ENCODE data around the gene USP1.
A peak's percentile ranks its signal among the peaks of the same experiment; 100 is the strongest.

The USP1 gene, protein sequence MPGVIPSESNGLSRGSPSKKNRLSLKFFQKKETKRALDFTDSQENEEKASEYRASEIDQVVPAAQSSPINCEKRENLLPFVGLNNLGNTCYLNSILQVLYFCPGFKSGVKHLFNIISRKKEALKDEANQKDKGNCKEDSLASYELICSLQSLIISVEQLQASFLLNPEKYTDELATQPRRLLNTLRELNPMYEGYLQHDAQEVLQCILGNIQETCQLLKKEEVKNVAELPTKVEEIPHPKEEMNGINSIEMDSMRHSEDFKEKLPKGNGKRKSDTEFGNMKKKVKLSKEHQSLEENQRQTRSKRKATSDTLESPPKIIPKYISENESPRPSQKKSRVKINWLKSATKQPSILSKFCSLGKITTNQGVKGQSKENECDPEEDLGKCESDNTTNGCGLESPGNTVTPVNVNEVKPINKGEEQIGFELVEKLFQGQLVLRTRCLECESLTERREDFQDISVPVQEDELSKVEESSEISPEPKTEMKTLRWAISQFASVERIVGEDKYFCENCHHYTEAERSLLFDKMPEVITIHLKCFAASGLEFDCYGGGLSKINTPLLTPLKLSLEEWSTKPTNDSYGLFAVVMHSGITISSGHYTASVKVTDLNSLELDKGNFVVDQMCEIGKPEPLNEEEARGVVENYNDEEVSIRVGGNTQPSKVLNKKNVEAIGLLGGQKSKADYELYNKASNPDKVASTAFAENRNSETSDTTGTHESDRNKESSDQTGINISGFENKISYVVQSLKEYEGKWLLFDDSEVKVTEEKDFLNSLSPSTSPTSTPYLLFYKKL

DNA sequence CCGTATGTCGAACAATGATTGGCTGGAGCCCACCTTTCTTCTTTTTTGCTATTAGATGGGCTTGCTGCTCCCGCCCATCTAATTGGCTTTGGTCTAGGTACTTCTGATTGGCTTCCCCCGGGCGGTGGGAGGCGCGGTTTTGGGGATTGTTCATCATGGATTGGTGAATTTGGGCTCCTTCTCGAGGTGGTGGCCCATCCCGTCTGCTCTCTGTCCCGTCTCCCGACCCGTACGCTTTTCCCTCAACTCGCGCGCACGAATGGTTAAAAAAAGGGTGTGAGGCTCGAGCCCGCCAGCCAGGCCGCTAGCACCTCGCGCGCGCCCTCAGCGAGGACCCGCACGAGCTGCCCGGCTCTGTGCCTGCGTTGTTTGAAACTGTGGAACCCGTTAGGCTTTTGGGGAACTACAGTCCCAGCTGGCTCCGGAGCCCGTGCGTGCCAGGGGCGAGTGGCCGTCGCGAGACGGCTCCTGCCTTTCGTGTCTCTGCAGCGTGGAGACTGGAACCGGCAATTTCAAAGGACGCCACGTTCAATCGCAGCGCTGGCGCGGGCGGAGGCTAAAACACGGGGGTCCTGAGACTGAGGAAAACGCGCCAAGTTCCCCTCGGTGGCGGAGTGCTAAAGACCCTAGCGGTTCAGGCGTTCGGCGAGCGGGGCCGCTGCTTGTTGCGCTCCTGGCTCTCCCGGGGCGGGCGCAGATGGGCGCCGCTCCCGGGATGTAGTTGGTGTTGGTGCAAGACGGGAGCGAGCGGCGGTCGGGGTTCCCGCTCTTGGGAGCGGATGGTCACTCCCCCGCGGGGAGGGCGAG lies at the start of gene USP1:
TSS of gene USP1 (plus strand) at position 584 of the 807 bp plus-strand sequence. CDS start 2,819 bp downstream, outside the sequence.
- DNase-seq (ENCODE audit: low spot score) = peak; percentile 100

GRCh38 chr1:62389531-62389930 lies 47.3 kb upstream of the USP1 start:
- DNase-seq (ENCODE audit: low spot score) = no peak

- no peak for DNase-seq (ENCODE audit: low spot score)
These were observed 46.8 kb upstream of the USP1 start for GRCh38 chr1:62390071-62390470.

DNA sequence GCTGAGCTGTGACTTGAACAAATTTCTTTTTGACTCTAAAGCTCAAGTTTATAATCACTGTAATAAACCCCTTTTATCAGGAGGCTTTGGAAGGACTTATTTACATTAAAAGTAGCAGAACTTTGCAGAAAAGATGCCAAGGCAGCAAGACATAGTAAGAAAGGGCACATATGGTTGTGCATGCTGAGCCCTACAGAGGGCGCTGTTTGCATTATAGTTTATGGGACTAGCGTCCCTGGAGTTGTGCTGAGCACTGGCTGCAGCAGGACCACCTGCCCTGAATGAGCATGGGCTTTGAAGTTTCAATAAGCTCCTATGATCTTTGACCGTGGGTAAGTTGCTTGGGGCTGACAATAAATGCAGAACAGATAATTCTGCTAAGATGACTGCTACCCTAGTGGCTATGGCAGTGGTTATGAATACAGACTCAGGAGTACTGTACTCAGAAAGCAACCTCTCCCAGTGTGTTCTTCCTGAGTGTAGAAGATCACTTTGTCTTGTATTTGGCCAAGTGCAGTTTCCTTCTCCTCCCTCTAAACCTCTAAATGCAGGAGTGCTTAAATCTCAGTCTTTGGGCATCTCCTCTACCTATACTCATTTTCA lies 45.4 kb upstream of the USP1 start:
- DNase-seq (ENCODE audit: low spot score) = peak; percentile 20

DNA sequence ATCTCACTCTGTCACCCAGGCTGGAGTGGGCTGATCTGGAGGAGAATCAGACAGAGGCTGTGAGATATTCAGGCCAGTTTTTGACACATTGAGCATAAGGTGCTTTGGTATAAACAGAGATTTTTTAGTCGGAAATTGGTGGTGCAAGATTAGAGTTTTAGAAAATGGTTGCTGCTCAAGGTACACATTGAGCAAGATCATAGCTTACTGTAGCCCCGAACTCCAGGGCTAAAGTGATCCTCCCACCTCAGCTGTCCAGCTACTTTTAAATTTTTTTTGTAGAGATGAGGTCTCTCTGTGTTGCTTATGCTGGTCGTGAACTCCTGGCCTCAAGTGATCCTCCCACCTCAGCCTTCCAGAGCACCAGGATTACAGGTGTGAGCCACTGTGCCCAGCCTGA lies 43.9 kb upstream of the USP1 start:
- DNase-seq (ENCODE audit: low spot score) = no peak

GRCh38 chr1:62394646-62395045 lies 42.2 kb upstream of the USP1 start:
- DNase-seq (ENCODE audit: low spot score) = no peak

GRCh38 chr1:62395291-62395690 lies 41.6 kb upstream of the USP1 start:
- no peak for DNase-seq (ENCODE audit: low spot score)

DNA sequence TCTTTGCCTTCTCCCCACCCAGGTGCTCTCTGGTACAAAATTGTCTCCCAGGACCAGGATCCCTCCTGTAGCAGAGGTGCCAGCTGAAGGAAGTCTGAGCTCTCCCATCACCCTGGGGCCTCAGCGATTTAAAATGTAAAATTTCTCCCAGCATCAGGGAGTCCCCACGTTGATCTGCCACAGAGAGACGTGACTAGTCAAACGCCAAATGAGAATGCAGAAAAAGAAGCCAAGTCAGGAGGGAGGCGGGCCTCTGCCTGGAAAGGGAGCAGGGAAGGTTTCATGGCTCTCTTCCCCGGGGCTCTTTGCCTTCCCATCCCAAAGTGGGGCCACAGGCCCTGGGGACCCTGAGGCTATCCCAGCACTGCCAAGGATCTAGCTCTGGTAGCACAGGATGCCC lies 40.0 kb upstream of the USP1 start:
- DNase-seq (ENCODE audit: low spot score) = no peak

GRCh38 chr1:62397301-62397700 lies 39.5 kb upstream of the USP1 start:
- no peak for DNase-seq (ENCODE audit: low spot score)

- peak; percentile 9 for DNase-seq (ENCODE audit: low spot score)
These were observed 38.5 kb upstream of the USP1 start for GRCh38 chr1:62398377-62398776.

DNA sequence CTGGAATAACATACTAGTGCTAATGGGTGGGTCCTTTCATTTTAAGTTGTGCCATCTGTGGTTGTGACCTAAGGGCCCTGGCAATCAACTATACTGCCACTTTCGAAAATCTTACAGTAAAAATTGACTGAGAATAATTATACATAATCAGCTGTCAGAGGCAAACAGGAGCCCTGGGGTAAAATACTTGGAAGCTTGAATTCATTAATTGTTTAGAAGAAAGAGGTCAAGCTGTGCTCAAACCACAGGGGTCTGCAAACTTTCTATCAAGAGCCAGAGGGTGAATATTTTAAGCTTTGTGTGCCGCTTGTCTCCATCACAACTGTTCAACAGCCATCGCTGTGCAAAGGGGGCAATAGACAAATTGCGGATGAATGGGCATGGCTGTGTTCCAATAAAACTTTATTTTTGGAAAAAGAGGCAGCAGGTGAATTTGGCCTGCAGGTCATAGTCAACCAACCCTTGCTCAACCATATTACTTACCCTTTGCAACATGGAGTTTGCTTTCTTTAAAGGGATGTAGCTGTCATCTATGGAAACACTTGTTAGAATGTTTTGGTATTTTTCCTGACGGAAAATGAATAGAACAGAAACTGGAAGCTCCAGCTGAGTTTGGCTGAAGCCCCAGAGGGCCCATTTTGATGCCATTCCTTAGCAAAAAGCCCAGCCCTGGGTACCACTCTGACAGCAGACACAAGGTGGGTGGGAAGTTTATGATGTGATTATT lies 35.7 kb upstream of the USP1 start:
- no peak for DNase-seq (ENCODE audit: low spot score)

DNA sequence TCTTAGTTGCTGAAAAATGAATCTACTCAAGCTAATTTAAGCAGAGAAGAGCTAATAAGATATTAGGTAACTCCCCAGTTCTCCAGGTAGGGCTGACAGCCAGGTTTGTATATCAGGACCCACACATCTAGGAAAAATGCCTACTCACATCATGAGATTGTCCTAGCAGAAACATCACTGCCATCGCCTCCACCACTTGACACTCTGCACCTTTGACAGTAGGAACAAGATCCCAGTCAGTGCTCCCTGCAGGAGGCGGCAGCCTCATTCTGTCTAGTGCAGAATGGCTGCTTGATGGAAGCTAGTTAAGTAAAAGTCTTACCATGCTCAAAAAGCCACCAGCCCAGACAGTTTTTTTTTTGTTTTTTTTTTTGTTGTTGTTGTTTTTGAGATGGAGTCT lies 31.6 kb upstream of the USP1 start:
- DNase-seq (ENCODE audit: low spot score) = no peak

- no peak for DNase-seq (ENCODE audit: low spot score)
These were observed 30.3 kb upstream of the USP1 start for GRCh38 chr1:62406576-62406975.

- DNase-seq (ENCODE audit: low spot score) = peak; percentile 54
These were observed 29.3 kb upstream of the USP1 start for GRCh38 chr1:62407398-62408009.

GRCh38 chr1:62415687-62416086 lies 21.2 kb upstream of the USP1 start:
- no peak for DNase-seq (ENCODE audit: low spot score)

DNA sequence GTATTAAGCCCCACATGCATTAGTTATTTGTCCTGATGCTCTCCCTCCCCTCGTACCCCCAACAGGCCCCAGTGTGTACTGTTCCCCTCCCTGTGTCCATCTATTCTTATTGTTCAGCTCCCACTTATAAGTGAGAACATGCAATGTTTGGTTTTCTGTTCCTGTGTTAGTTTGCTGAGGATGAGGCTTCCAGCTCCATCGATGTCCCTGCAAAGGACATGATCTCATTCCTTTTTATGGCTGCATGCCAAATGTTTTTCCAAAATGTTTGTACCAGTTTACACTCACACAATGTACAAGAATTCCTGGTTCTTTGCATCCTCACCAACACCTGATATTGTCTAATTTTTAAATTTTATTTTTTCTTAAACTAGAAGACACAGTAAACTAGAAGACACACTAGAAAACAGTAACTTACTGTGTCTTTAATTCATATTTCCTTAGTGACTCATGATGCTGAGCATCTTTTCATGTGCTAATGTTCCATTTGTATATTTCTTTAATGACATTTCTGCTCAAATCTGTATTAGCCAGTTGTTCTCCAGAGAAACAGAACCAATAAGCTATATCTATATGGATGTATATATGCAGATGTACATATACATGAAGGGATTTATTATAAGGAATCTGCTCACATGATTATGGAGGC lies 19.4 kb upstream of the USP1 start:
- no peak for DNase-seq (ENCODE audit: low spot score)

- DNase-seq (ENCODE audit: low spot score) = no peak
These were observed 16.6 kb upstream of the USP1 start for GRCh38 chr1:62420214-62420613.

- DNase-seq (ENCODE audit: low spot score) = no peak
These were observed 13.1 kb upstream of the USP1 start for GRCh38 chr1:62423580-62424242.

- DNase-seq (ENCODE audit: low spot score) = peak; percentile 23
These were observed 12.4 kb upstream of the USP1 start for GRCh38 chr1:62424411-62424810.

- no peak for DNase-seq (ENCODE audit: low spot score)
These were observed 11.8 kb upstream of the USP1 start for GRCh38 chr1:62425041-62425440.

Measured in kidney tubule cell (primary cell).